ENCODE data around the gene PAPOLA.

GRCh38 chr14:96516351-96516750 lies 14.2 kb downstream of the PAPOLA start:
- TF ChIP-seq CTCF (IDR thresholded peaks at IDR 0.05): no peak
- no peak for TF ChIP-seq POLR2A (IDR thresholded peaks at IDR 0.05)
